ENCODE measurements around the gene TMEM151B. TPM values are rescaled to one million over a fixed set of nuclear protein-coding genes. Genes with fewer than 3 reads are reported as not detected.
A peak's percentile ranks its signal among the peaks of the same experiment; 100 is the strongest.

TMEM151B gene
- total and polyA plus RNA-seq, 2 of the 13 experiments (the other 11 are each of a cell fraction or from before 2014, with no cell fraction given): not detected

DNA sequence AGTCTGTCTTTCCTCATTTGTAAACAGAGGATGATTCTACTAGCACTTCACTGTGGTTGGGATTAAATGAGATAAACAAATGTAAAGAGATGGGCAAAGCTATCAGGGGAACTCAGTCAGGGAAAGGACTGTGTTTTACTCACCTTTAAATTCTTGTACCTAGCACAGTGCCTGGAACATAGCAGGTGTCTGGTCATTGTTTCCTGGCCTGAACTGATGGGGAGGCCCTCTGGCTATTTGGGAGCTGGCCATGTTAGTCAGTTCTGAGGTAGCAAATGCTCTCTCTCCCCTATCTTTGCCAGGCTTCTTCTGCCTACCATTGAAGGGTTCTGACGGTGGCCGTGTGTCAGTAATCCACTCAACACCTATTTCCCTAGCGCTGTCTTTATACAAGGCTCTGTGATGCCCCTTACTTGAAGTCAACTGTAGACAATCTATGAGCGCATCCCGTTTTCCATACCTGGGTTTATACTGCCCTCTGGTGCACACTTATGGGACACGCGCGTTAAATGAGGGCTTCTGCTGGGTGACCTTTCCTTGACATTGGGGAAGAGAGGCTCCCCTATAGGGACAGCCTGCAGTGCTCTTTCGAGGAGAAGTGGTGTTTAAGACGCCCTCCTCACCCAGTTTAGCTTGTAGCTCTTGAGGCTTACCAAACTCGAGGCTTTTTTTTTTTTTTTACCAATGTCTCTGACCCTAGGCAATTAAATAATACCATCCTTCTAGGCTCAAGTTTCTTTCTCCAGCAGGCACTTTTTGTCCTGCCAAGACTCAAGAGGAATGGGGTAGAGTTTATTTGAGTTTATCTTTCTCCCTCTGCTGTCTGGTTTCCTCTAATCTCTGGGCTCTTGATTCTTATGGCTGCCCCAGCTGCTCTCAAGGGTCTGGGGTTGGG is 68.2 kb downstream of the TMEM151B start (continued):
- TF ChIP-seq KDM2A (CRISPR knock-in tag; IDR thresholded peaks at IDR 0.05; ENCODE audit: borderline replicate concordance, low read depth) (0 out of 2 replicates have a peak, but pooled peaks have one; percentile 20), ZNF788 (CRISPR knock-in tag; IDR thresholded peaks at IDR 0.05; ENCODE audit: borderline replicate concordance) (no peak; the same call in 1 of the 2 replicates), ZNF710 (CRISPR knock-in tag; IDR thresholded peaks at IDR 0.05; ENCODE audit: borderline replicate concordance) (no peak), MLLT10 (CRISPR knock-in tag; IDR thresholded peaks at IDR 0.05) (no peak), BORCS8-MEF2B (CRISPR knock-in tag; IDR thresholded peaks at IDR 0.05) (no peak), POLR2G (IDR thresholded peaks at IDR 0.05; ENCODE audit: low read depth, low read length) (no peak), CENPX (CRISPR knock-in tag; IDR thresholded peaks at IDR 0.05) (no peak), ZBTB1 (CRISPR knock-in tag; IDR thresholded peaks at IDR 0.05; ENCODE audit: borderline replicate concordance) (no peak), ZNF772 (CRISPR knock-in tag; IDR thresholded peaks at IDR 0.05) (no peak), ZNF879 (CRISPR knock-in tag; IDR thresholded peaks at IDR 0.05) (no peak), ZNF703 (CRISPR knock-in tag; IDR thresholded peaks at IDR 0.05; ENCODE audit: borderline replicate concordance) (no peak), ZNF292 (CRISPR knock-in tag; IDR thresholded peaks at IDR 0.05; ENCODE audit: borderline replicate concordance, low read depth) (no peak), BRD4 (CRISPR knock-in tag; IDR thresholded peaks at IDR 0.05) (no peak), EEA1 (CRISPR knock-in tag; IDR thresholded peaks at IDR 0.05; ENCODE audit: borderline replicate concordance) (no peak), ZNF160 (CRISPR knock-in tag; IDR thresholded peaks at IDR 0.05) (no peak), ZSCAN29 (CRISPR knock-in tag; conservative IDR thresholded peaks at IDR 0.05) (no peak)
- TF ChIP-seq, protein P1, sequence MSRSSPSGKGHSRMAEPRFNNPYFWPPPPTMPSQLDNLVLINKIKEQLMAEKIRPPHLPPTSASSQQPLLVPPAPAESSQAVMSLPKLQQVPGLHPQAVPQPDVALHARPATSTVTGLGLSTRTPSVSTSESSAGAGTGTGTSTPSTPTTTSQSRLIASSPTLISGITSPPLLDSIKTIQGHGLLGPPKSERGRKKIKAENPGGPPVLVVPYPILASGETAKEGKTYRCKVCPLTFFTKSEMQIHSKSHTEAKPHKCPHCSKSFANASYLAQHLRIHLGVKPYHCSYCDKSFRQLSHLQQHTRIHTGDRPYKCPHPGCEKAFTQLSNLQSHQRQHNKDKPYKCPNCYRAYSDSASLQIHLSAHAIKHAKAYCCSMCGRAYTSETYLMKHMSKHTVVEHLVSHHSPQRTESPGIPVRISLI (CRISPR knock-in tag; IDR thresholded peaks at IDR 0.05; ENCODE audit: borderline replicate concordance): no peak
- TF ChIP-seq, protein P2, sequence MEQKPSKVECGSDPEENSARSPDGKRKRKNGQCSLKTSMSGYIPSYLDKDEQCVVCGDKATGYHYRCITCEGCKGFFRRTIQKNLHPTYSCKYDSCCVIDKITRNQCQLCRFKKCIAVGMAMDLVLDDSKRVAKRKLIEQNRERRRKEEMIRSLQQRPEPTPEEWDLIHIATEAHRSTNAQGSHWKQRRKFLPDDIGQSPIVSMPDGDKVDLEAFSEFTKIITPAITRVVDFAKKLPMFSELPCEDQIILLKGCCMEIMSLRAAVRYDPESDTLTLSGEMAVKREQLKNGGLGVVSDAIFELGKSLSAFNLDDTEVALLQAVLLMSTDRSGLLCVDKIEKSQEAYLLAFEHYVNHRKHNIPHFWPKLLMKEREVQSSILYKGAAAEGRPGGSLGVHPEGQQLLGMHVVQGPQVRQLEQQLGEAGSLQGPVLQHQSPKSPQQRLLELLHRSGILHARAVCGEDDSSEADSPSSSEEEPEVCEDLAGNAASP (CRISPR knock-in tag; IDR thresholded peaks at IDR 0.05; ENCODE audit: borderline replicate concordance): peak; percentile 37; the same call in 1 of the 2 replicates
- TF ChIP-seq, protein P3, sequence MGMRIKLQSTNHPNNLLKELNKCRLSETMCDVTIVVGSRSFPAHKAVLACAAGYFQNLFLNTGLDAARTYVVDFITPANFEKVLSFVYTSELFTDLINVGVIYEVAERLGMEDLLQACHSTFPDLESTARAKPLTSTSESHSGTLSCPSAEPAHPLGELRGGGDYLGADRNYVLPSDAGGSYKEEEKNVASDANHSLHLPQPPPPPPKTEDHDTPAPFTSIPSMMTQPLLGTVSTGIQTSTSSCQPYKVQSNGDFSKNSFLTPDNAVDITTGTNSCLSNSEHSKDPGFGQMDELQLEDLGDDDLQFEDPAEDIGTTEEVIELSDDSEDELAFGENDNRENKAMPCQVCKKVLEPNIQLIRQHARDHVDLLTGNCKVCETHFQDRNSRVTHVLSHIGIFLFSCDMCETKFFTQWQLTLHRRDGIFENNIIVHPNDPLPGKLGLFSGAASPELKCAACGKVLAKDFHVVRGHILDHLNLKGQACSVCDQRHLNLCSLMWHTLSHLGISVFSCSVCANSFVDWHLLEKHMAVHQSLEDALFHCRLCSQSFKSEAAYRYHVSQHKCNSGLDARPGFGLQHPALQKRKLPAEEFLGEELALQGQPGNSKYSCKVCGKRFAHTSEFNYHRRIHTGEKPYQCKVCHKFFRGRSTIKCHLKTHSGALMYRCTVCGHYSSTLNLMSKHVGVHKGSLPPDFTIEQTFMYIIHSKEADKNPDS (CRISPR knock-in tag; IDR thresholded peaks at IDR 0.05): no peak

Measured in HepG2 (cell line).